SW 1271 (cell line): Measurements from ENCODE around the gene CIT.
"Not testable (repeated sequence)": the region's sequence is repeated elsewhere in the genome, so short reads cannot be mapped to it uniquely, and the experiment has no call there.

Experiments
- DNase-seq, 2 experiments: peaks; one replicate each; lab custom pipeline; 2025; lab: John Stamatoyannopoulos, UW

CIT gene

GRCh38 chr12:119742700-119743099, 134.4 kb downstream of the CIT start:
- DNase-seq, result no peak

DNA sequence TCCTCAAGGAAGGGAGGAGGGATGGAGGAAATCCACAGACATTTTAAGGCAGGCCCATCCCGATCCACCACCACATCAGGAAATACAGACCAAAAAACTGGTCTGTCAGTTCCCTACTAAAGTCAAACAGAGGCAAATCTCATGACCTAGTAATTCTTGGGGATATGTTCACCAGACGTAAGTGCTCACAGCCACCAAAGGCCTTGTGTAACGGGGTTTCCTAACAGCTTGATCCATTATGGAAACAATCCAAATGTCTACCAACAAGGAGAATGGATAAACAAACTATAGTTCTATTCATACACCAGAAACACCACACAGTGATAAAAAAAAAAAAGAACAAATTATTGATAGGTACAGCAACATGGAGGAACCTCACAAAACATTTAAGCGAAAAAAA, 136.3 kb downstream of the CIT start:
- no peak for DNase-seq

DNA sequence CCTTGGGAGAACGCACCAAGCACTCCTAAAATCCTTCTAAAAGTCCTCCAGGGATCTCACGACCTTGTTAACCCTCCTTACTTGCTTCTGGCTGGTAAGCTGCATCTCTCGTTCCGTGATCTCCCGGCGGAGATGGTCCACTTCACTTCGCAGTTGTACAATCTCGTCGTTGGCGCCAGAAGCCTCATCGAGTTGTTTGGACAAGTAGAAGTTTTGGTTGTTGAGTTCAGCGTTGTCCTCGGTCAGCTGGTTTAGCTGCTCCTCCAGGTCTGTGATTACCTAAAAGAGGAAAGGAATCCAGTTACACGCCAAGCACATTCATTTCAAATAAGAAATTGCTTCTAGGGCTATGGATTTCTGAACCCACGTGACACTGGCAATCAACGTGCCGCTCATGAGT, 142.0 kb downstream of the CIT start:
- no peak for DNase-seq

GRCh38 chr12:119730381-119730780, 146.7 kb downstream of the CIT start:
- no peak for DNase-seq

DNA sequence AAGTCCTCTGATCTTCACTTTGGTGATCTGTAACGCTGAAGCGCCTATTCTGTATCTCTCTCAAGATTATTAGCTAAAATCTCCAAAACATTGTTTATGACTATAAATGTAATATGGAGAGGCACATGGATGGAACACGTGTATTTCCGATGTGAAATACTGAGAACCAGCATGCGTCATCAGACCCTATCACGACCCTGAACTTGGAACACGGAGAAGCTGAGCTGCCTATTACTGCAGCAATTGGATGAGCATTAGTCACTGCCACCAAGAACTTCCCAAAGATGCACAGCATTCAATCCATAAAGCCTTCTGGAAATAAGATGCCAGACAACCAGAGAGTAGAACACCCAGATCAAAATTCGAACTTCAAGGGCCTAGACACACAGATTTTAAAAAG, 147.2 kb downstream of the CIT start:
- DNase-seq, result no peak

DNA sequence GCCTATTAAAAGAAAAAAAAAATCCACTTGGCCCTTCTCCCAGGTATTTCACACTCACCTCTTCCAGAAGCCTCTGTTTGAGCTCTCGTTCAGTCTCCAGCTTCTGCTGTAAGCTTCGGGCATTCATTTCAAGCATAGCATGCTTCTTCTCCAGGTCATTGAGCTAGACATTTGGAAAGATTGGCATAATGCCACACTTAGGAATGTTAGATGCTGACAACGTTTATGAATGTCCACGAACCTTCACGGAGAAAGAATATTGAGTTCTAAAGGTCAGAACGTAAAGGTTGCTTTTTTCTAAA, 148.7 kb downstream of the CIT start:
- DNase-seq, result no peak

GRCh38 chr12:119727600-119728443, 149.3 kb downstream of the CIT start:
- no peak for DNase-seq

- no peak for DNase-seq
Observed at GRCh38 chr12:119725523-119725922, 151.6 kb downstream of the CIT start.

DNA sequence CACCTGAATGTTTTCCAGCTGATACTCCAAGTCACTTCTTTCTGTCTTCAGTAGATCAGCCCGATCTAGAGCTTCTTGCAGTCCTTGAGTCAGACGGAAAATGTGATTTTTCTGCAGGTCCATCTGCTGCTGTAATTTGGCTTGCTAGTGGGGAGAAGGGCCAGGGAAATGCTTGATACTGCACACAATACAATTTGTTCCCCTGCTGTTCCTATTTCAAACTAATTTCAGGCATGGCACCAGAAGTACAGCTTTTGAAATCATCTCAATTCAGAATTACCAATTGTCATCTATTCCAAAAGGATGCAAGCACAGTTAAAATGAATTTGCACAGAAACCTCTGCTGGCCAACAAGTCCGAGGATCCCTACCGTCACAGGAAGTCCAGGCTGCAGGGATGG, 155.8 kb downstream of the CIT start:
- DNase-seq, result no peak

DNA sequence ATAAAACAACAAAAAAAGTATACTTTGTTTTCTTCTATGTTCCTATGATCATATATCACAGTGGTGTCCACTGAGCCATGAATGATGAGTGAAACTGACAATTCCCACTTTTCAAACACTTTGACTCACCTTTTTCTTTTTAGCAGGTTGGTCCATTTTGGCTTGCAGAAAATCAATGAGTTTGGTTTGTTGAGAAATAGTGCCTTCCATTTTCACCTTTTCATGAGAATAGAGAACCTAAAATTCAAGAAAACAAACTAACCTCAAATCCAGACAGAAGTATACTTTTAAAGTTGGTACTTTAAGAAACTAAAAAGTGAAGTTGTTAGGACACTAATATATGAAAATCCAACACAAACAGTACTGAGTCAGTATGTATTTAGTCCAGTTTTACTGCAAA, 156.8 kb downstream of the CIT start:
- DNase-seq, result no peak

DNA sequence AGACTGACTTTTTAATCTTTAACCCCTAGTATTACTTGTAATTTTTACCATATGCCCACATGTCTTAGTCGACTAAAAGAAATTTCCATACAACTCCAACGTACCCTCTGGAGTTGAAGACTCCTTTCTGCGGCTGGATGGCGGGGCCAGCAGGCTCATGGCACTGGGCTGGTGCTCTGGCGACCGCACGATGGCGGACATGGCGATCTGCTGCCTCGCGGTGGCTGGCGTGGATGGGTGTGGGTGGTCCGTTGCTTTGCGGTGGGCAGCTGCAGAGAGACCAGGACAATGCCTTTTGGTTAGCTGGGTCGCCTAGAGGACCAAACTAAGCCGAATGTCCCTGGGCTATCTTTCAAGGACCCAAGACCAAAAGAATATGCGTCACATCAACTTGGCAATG, 159.0 kb downstream of the CIT start:
- DNase-seq, result no peak

DNA sequence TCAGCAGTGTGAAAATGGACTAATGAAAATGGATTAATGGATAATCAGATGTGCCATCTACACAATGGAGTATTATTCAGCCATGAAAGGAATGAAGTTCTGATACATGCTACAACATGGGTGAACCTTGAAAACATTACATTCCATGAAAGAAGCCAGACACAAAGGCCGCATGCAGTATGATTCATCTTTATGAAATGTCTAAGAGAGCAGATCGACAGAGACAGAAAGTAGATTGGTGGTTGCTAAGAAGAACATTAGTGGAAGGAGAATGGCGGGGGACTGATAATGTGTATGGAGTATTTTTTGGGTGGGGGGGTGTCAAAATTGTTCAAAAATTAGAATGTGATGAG, 161.9 kb downstream of the CIT start:
- DNase-seq, result no peak

DNA sequence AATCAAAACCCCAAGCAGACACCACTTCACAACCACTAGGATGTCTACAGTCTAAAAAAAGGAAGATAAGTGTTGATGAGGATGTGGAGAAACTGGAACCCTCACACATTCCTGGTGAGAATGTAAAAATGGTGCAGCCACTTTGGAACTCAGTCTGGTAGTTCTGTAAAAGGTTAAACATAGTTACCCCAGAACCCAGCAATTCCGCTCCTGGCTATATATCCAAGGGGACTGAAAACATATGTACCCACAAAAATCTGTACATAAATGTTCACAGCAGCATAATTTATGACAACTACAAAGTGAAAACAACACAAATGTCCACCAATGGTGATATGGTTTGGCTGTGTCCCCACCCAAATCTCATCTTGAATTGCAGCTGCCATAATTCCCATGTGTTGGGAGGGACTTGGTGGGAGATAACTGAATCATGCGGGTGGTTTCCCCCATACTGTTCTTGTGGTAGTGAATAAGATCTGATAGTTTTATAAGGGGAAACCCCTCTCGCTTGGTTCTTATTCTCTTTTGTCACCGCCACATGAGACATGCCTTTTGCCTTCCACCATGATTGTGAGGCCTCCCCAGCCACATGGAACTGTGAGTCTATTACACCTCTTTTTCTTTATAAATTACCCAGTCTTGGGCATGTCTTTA, 162.4 kb downstream of the CIT start:
- DNase-seq, result no peak

DNA sequence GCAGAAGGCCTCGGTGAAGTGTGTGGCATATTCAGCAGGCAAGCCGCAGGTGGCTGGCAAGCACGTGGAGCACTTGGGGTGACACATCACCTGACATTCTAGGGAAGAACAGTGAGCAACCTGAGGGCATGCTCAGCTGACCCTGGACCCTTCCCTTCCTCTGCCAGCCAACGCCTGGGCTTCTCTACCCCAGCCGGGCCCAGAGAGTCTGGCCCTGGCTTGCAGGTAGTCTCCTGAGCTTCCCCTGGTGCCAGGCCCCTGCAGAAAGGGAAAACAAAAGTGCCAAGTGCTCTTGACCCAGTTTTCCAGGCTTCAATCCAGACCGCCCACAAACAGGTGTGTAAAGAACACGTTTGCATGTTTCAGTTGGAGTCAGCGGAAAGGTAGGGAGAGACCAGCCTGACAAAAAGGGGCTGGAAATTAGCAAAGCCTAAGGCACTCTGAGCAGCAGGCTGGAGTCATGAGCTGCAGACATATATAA, 163.5 kb downstream of the CIT start:
- no peak for DNase-seq

DNA sequence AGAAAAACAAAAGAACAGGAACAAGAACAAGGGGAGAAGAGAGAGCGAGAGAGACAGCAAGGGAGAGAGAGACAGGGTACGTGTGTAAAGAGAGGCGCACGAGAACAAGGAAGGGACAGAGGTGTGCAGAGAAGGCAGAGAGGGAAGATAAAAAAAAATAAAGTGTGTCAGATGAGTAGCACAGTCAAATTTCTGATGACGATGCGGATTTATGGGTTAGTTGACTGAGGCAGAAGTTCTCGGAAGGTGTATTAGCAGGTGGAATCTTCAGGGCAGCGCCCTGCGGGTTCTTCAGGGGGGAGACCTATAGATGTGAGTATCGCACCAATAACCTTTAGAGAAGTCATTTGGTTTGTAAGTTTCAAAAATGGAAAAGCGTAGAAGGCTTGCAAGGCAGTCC, 164.4 kb downstream of the CIT start:
- DNase-seq, result no peak

GRCh38 chr12:119711693-119712092, 165.4 kb downstream of the CIT start:
- no peak for DNase-seq

DNA sequence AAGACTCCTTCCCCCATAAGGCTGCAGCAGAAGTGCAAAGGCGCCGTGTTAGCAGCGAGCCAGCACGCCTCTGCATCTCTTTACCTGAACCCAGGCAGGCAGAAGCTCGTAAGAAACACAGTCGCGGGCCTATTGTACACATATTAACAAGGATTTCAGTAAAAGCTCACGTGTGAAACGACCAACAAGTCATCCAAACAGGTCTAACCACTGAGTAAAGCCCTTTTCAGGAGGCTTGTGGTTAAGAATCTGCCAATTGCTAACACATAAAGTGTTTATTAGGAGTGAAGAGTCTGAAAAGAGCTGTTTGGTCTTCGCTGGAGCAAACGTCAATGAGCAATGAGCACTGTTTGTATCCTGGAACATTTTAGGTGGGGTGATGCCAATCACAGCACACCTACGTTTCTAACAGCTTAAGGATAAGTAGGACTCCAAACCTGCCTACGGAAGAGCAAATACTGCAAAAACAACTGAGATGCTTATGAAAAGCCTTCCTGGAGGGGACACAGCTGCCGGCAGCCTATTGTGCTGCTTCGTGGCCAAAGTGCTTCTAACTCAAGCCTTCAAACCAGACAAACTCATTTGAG, 166.1 kb downstream of the CIT start:
- DNase-seq, result no peak

- DNase-seq, result no peak
Observed at GRCh38 chr12:119710374-119710964, 166.7 kb downstream of the CIT start.

GRCh38 chr12:119706427-119706826, 170.7 kb downstream of the CIT start:
- DNase-seq, result not testable (repeated sequence)

DNA sequence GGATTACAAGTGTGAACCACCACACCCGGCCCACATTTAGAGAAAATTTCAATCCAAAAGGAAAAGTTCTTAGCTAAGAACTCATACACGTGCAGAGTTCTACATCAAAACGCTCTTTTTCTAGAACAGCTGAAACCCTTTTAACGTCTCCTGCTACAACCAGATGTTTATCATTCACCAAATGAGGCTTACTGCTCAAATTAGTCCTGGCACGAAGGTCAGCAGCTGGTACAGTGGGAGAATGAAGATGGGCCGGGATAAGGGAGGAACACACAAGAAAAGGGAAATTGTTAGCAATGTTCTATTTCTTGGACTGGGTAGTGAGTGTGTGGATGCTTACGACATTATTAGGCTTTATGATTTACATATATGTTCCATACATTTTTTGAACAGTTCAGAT, 171.9 kb downstream of the CIT start:
- DNase-seq, result no peak

- no peak for DNase-seq
Observed at GRCh38 chr12:119704065-119704747, 172.9 kb downstream of the CIT start.

GRCh38 chr12:119700078-119700477, 177.0 kb downstream of the CIT start:
- no peak for DNase-seq
